Activated CD4-positive, alpha-beta T cell treated with anti-CD3 and anti-CD28 coated beads, Interleukin-2, amount 50 U/mL, for 16 hours (primary cell): ENCODE results near the gene ZNF79.

Experiments
- DNase-seq: peaks from one replicate; pipeline ENCODE4 v3.0.0-alpha.2; 2020

The ZNF79 gene

GRCh38 chr9:127423934-127424675 is at the start of gene ZNF79:
Gene ZNF79 (plus strand): TSS chr9:127424382. CDS start chr9:127424788, 406 bp downstream.
- peak; percentile 94 for DNase-seq

DNA sequence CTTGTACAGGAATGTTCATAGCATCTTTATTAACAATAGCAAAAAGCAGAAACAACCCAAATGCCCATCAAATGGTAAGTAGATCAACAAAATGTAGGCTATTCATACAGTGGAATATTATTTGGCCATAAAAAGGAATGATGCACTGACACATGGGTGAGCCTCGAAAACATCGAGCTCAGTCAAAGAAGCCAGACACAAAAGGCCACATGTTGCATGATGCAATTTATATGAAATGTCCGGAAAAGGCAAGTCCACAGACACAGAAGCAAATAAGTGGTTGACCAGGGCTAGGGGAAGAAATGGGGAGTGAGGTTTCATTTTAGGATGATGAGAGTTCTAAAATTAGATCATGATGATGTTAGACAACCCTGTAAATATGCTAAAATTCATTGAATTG is 43.7 kb upstream of the ZNF79 start:
- no peak for DNase-seq

DNA sequence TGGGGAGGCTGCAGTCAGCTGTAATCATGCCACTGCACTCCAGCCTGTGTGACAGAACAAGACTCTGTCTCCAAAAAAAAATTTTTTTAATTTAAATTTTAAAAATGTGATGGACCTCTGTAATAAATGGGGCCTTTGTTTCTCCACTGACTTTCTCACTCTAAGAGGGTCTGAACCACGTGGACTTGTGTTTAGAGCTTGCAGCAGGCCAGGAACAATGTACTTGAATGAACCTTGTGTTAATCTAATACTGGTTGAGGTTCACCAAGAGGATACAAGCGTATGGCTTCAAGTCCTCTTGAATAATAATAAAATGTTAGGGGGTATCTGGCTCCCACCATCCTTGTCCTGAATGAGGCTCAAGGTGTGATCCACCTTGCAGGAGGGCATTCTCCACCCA is 41.6 kb upstream of the ZNF79 start:
- no peak for DNase-seq

GRCh38 chr9:127384016-127384730 is 40.0 kb upstream of the ZNF79 start:
- DNase-seq = no peak

GRCh38 chr9:127384901-127385300 is 39.3 kb upstream of the ZNF79 start:
- no peak for DNase-seq

- no peak for DNase-seq
These were observed 37.9 kb upstream of the ZNF79 start for GRCh38 chr9:127386249-127386648.

- no peak for DNase-seq
These were observed 37.2 kb upstream of the ZNF79 start for GRCh38 chr9:127386981-127387380.

- DNase-seq = peak; percentile 94
These were observed 35.9 kb upstream of the ZNF79 start for GRCh38 chr9:127388037-127388855.

DNA sequence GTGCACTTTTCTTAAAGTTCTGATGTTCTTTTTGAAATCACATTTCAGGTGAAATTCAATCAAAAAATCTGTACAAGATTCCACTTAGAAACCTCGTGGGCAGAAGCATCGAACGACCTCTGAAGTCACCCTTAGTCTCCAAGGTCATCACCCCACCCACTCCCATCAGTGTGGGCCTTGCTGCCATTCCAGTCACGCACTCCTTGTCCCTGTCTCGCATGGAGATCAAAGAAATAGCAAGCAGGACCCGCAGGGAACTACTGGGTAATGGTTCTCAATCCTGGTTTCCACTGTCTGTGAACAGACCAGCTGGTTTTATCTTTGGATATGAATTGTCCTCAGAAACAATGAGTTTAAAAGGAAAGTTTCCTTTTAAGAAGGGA is 35.3 kb upstream of the ZNF79 start:
- DNase-seq = peak; percentile 27

GRCh38 chr9:127389381-127390247 is 34.6 kb upstream of the ZNF79 start:
- DNase-seq = no peak

DNA sequence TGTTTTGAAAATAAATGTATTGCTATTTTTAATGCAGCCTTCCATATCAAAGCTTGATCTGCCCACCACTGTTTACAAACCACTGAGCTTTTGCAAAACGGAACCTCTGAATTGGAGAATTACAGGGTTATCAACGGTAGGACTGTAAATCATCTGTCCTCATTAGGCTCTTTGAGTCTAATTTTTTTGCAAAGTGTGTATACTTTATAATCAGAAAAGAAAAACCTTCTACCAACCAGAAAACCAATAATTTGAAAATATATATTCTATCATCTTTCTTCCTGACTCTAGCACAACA is 34.0 kb upstream of the ZNF79 start:
- no peak for DNase-seq

- no peak for DNase-seq
These were observed 33.6 kb upstream of the ZNF79 start for GRCh38 chr9:127390563-127390962.

DNA sequence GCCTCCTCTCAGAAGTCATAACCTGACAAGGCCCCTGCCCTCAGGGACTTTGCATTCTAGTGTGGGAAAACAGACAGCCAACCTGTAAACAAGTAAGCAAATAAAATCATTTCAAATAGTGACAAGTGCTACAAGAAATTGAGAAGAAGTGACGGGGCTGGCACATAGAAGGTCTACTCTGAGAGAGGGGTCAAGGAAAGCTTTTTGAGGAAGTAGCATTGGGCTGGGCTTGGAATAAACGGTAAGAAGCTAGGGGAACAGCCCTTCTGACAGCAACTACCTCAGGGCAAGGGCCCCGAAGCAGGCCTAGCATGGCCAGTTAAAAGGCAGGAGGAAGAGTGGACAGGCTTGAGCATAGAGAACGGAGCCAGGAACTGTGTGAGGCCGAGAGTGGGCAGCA is 32.0 kb upstream of the ZNF79 start:
- DNase-seq = no peak

- DNase-seq = no peak
These were observed 31.2 kb upstream of the ZNF79 start for GRCh38 chr9:127392976-127393375.

GRCh38 chr9:127393645-127394044 is 30.5 kb upstream of the ZNF79 start:
- no peak for DNase-seq

GRCh38 chr9:127395497-127396252 is 28.5 kb upstream of the ZNF79 start:
- no peak for DNase-seq

DNA sequence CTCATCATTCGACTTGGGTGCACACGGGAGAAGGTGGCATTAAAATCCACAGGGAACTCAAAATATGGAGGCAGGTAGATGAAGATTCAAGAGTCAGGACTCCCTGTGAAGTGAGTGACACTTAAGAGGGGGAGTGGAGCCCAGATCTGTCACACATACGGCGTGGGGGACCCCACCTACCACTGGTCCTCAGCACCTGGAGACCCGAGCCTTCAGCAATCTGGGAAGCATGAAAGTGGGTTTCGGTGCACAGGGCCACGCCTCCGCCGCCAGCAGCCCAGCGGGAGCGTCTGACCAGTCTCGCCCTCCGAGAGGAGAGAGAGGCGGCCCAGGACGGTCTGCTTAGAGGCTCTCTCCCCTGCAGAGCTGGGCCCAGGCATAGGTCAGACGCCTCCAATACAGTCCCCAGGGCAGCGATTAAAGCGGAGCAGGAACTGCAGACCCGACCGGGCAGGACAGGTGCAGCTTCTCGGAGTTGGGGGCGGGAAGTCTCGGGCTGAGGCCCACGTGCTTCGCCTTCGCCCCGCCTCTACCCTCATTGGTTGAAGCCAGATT is 27.9 kb upstream of the ZNF79 start:
- DNase-seq = no peak

GRCh38 chr9:127396808-127397645 is 27.2 kb upstream of the ZNF79 start, which contains the start of gene SLC2A8:
Gene SLC2A8 (plus strand): TSS chr9:127397169. CDS start chr9:127397231, 62 bp downstream.
- peak; percentile 98 for DNase-seq

GRCh38 chr9:127397646-127398274 is 26.4 kb upstream of the ZNF79 start:
- peak; percentile 33 for DNase-seq

GRCh38 chr9:127398275-127398647 is 25.9 kb upstream of the ZNF79 start:
- DNase-seq = no peak
